HL-60 (cell line): ENCODE data around the gene ATF7IP.

Source experiments
- GABPA ChIP-seq: IDR thresholded peaks from 2 replicates; pipeline ENCODE4 v1.6.1; 2012; ENCODE audit warnings: low read depth
- POLR2AphosphoS5 ChIP-seq: IDR thresholded peaks from 2 replicates; pipeline ENCODE4 v1.6.1; 2012; ENCODE audit warnings: low read depth
- TF ChIP-seq, protein P1 (sequence below): IDR thresholded peaks from one replicate; pipeline ENCODE4 v1.5.1; 2011; ENCODE audit warnings: low read length, control low read depth, inconsistent platforms; ENCODE audit not compliant: insufficient read depth

DNA sequence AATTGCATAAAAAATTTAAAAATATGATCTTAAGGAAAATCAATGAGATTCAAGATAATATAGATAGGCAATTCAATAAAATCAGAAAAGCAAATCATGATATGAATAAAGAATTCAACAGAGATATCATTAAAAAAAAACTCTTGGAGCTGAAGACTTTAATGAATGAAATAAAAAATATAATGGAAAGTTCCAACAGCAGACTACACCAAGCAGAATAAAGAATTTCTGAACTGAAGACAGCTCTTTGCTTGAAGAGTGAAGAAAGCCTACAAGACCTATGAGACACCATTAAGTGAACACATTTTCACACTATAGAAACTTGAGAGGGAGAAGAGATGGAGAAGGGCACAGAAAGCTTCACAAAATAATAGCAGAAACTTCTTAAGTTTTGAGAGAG lies 156.3 kb downstream of the ATF7IP start:
- TF ChIP-seq, protein P1, sequence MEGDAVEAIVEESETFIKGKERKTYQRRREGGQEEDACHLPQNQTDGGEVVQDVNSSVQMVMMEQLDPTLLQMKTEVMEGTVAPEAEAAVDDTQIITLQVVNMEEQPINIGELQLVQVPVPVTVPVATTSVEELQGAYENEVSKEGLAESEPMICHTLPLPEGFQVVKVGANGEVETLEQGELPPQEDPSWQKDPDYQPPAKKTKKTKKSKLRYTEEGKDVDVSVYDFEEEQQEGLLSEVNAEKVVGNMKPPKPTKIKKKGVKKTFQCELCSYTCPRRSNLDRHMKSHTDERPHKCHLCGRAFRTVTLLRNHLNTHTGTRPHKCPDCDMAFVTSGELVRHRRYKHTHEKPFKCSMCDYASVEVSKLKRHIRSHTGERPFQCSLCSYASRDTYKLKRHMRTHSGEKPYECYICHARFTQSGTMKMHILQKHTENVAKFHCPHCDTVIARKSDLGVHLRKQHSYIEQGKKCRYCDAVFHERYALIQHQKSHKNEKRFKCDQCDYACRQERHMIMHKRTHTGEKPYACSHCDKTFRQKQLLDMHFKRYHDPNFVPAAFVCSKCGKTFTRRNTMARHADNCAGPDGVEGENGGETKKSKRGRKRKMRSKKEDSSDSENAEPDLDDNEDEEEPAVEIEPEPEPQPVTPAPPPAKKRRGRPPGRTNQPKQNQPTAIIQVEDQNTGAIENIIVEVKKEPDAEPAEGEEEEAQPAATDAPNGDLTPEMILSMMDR, result no peak
- TF ChIP-seq POLR2AphosphoS5 (no peak), GABPA (no peak)
